Trophoblast cell (in vitro differentiated cells and primary cell): Measurements from ENCODE around the gene ZNF470.

ENCODE experiments used
- DNase-seq, 2 donors: peaks; one replicate each; pipeline ENCODE4 v3.0.0-alpha.2; 2016
- H2AFZ ChIP-seq: 2 replicates; pipeline ENCODE4 v1.6.1; 2013; ENCODE audit warnings: low read length, moderate library complexity, mild to moderate bottlenecking; ENCODE audit not compliant: insufficient read depth, poor library complexity
- H2AK5ac ChIP-seq: 2 replicates; pipeline ENCODE4 v1.6.1; 2013; ENCODE audit warnings: mild to moderate bottlenecking, low read length
- H2BK120ac ChIP-seq: 2 replicates; pipeline ENCODE4 v1.6.1; 2013; ENCODE audit warnings: low read length, mild to moderate bottlenecking, moderate library complexity; ENCODE audit not compliant: insufficient read depth, poor library complexity
- H2BK12ac ChIP-seq: 2 replicates; pipeline ENCODE4 v1.6.1; 2013; ENCODE audit warnings: mild to moderate bottlenecking, low read length, moderate library complexity
- H2BK5ac ChIP-seq: 2 replicates; pipeline ENCODE4 v1.6.1; 2013; ENCODE audit warnings: low read length, low read depth, moderate library complexity, mild to moderate bottlenecking; ENCODE audit not compliant: poor library complexity
- H3K14ac ChIP-seq: 2 replicates; pipeline ENCODE4 v1.6.1; 2013; ENCODE audit warnings: mild to moderate bottlenecking, low read length
- H3K18ac ChIP-seq: 2 replicates; pipeline ENCODE4 v1.6.1; 2013; ENCODE audit warnings: mild to moderate bottlenecking, low read length
- H3K23ac ChIP-seq: 2 replicates; pipeline ENCODE4 v1.6.1; 2013; ENCODE audit warnings: low read length
- H3K27ac ChIP-seq: 2 replicates; pipeline ENCODE4 v1.5.1; 2013; ENCODE audit warnings: low read depth, mild to moderate bottlenecking, inconsistent platforms, low read length, moderate library complexity
- H3K27me3 ChIP-seq: 2 replicates; pipeline ENCODE4 v1.6.1; 2013; ENCODE audit warnings: inconsistent platforms, mild to moderate bottlenecking, low read length, moderate library complexity; ENCODE audit not compliant: insufficient read depth
- H3K36me3 ChIP-seq, 2 experiments: 1 replicate in 1 of 2; 2 replicates in 1 of 2; pipeline ENCODE4 v1.6.1; 2013; ENCODE audit warnings: low read length in 2 of 2, mild to moderate bottlenecking in 2 of 2, moderate library complexity in 1 of 2; ENCODE audit not compliant: insufficient read depth in 2 of 2, control insufficient read depth in 1 of 2
- H3K4ac ChIP-seq: 2 replicates; pipeline ENCODE4 v1.6.1; 2013; ENCODE audit warnings: low read depth, mild to moderate bottlenecking, low read length, moderate library complexity
- H3K4me1 ChIP-seq, 2 experiments: 1 replicate in 1 of 2; 2 replicates in 1 of 2; pipeline ENCODE4 v1.6.1; 2013; ENCODE audit warnings: low read length in 2 of 2, mild to moderate bottlenecking in 2 of 2, moderate library complexity in 1 of 2; ENCODE audit not compliant: insufficient read depth in 2 of 2, control insufficient read depth in 1 of 2
- H3K4me2 ChIP-seq: 2 replicates; pipeline ENCODE4 v1.6.1; 2013; ENCODE audit warnings: inconsistent platforms, mild to moderate bottlenecking, low read length, moderate library complexity
- H3K4me3 ChIP-seq: 2 replicates; pipeline ENCODE4 v1.5.1; 2013; ENCODE audit warnings: mild to moderate bottlenecking, low read depth, low read length, inconsistent platforms
- H3K79me1 ChIP-seq: one replicate; pipeline ENCODE4 v1.6.1; 2013; ENCODE audit warnings: low read length
- H3K79me2 ChIP-seq: 2 replicates; pipeline ENCODE4 v1.6.1; 2013; ENCODE audit warnings: low read length, mild to moderate bottlenecking; ENCODE audit not compliant: control insufficient read depth, insufficient read depth, poor library complexity
- H3K9ac ChIP-seq: 2 replicates; pipeline ENCODE4 v1.6.1; 2013; ENCODE audit warnings: mild to moderate bottlenecking, low read length
- H3K9me3 ChIP-seq: 2 replicates; pipeline ENCODE4 v1.6.1; 2013; ENCODE audit warnings: low read depth, mild to moderate bottlenecking, control low read depth, inconsistent platforms, low read length; ENCODE audit not compliant: insufficient read depth
- H4K12ac ChIP-seq: 2 replicates; pipeline ENCODE4 v1.6.1; 2013; ENCODE audit warnings: low read depth, mild to moderate bottlenecking, low read length, moderate library complexity
- H4K8ac ChIP-seq: 2 replicates; pipeline ENCODE4 v1.6.1; 2013; ENCODE audit warnings: low read depth, mild to moderate bottlenecking, low read length, moderate library complexity
- H4K91ac ChIP-seq: one replicate; pipeline ENCODE4 v1.6.1; 2013; ENCODE audit warnings: low read depth, mild to moderate bottlenecking, low read length, moderate library complexity
- WGBS: extraction: QIAGEN DNeasy Blood & Tissue Kit; methylation state at CpG from one replicate; pipeline ENCODE4 v1.1.7; 2013; ENCODE audit warnings: missing lambda C conversion rate; ENCODE audit not compliant: insufficient read length, insufficient coverage; ENCODE audit errors: extremely low coverage; 5-methylcytosine and 5-hydroxymethylcytosine counted together

Gene ZNF470

GRCh38 chr19:56562766-56563165, 4.5 kb upstream of the ZNF470 start:
- peaks cover 7% of the 10 kb centered on the region for H3K79me1 ChIP-seq
- H3K4me2 ChIP-seq, result no peak overlapping the region
- DNase-seq, result no peak
- H3K14ac ChIP-seq, result no peak overlapping the region
- H2BK120ac ChIP-seq, result no peak overlapping the region
- peaks cover 0 to 4% of the 10 kb centered on the region in 2 experiments for H3K36me3 ChIP-seq
- peaks cover 6% of the 10 kb centered on the region for H3K79me2 ChIP-seq
- no peak overlapping the region for H4K12ac ChIP-seq
- no peak overlapping the region for H4K8ac ChIP-seq
- no peak overlapping the region for H2BK5ac ChIP-seq
- H3K27me3 ChIP-seq, result no peaks in the 10 kb centered on the region
- peaks cover 5% of the 10 kb centered on the region for H3K9me3 ChIP-seq
- H3K18ac ChIP-seq, result no peak overlapping the region
- H2BK12ac ChIP-seq, result no peak overlapping the region
- H2AFZ ChIP-seq, result no peak overlapping the region
- H2AK5ac ChIP-seq, result no peak overlapping the region
- H4K91ac ChIP-seq, result no peak overlapping the region
- peaks cover 0 to under 1% of the 10 kb centered on the region in 2 experiments for H3K4me1 ChIP-seq
- H3K23ac ChIP-seq, result no peak overlapping the region
- no peak overlapping the region for H3K9ac ChIP-seq
- H3K4me3 ChIP-seq, result no peak overlapping the region
- no CpG with 5 or more reads among the region's 2 CpGs for WGBS
- H3K27ac ChIP-seq, result no peak overlapping the region
- no peak overlapping the region for H3K4ac ChIP-seq

- Histone ChIP-seq H3K18ac (peak overlapping the region; percentile 2), H4K91ac (peak overlapping the region; percentile 8), H2BK120ac (no peak overlapping the region), H3K27me3 (no peaks in the 10 kb centered on the region), H2BK12ac (no peak overlapping the region), H3K14ac (peak overlapping the region; percentile 16), H4K12ac (peak overlapping the region; percentile 14), H3K4me3 (peak overlapping the region; percentile 87), H2BK5ac (no peak overlapping the region), H3K4me1 (peaks cover 5 to 6% of the 10 kb centered on the region in 2 experiments), H4K8ac (peak overlapping the region; percentile 82), H3K23ac (no peak overlapping the region), H3K79me1 (peaks cover 7% of the 10 kb centered on the region), H3K27ac (no peak overlapping the region), H3K9me3 (peaks cover 14% of the 10 kb centered on the region), H2AK5ac (no peak overlapping the region), H3K79me2 (peaks cover 9% of the 10 kb centered on the region), H2AFZ (peak overlapping the region; percentile 92), H3K4me2 (peak overlapping the region; percentile 69), H3K36me3 (peaks cover 5 to 14% of the 10 kb centered on the region in 2 experiments), H3K9ac (peak overlapping the region; percentile 82), H3K4ac (no peak overlapping the region)
- DNase-seq, result peak; percentile 0 to 44
- no CpG with 5 or more reads among the region's 23 CpGs for WGBS
Observed at GRCh38 chr19:56566904-56567273, 379 bp upstream of the ZNF470 start.

- H3K79me1 ChIP-seq, result peaks cover under 1% of the 10 kb centered on the region
- H3K27me3 ChIP-seq, result no peaks in the 10 kb centered on the region
- H3K27ac ChIP-seq, result no peak overlapping the region
- no peak overlapping the region for H3K4me2 ChIP-seq
- no peak overlapping the region for H3K9ac ChIP-seq
- H3K4me3 ChIP-seq, result no peak overlapping the region
- H3K4me1 ChIP-seq, result peaks cover 5 to 6% of the 10 kb centered on the region in 2 experiments
- H4K91ac ChIP-seq, result no peak overlapping the region
- no peak overlapping the region for H3K23ac ChIP-seq
- H3K14ac ChIP-seq, result no peak overlapping the region
- peaks cover 4% of the 10 kb centered on the region for H3K79me2 ChIP-seq
- H2BK12ac ChIP-seq, result no peak overlapping the region
- no peak overlapping the region for H4K12ac ChIP-seq
- H3K36me3 ChIP-seq, result peaks cover 2 to 16% of the 10 kb centered on the region in 2 experiments
- no peak overlapping the region for H4K8ac ChIP-seq
- no peak overlapping the region for H2BK5ac ChIP-seq
- H2BK120ac ChIP-seq, result no peak overlapping the region
- H3K9me3 ChIP-seq, result peaks cover 12% of the 10 kb centered on the region
- DNase-seq, result no peak
- H2AK5ac ChIP-seq, result no peak overlapping the region
- no CpG with 5 or more reads among the region's 2 CpGs for WGBS
- H2AFZ ChIP-seq, result no peak overlapping the region
- H3K4ac ChIP-seq, result no peak overlapping the region
- H3K18ac ChIP-seq, result no peak overlapping the region
Observed at GRCh38 chr19:56572589-56572988, 5.3 kb downstream of the ZNF470 start.

- Histone ChIP-seq H3K27ac (no peak overlapping the region), H2BK120ac (no peak overlapping the region), H3K18ac (no peak overlapping the region), H3K4ac (no peak overlapping the region), H3K14ac (no peak overlapping the region), H4K8ac (no peak overlapping the region), H3K23ac (no peak overlapping the region), H4K91ac (no peak overlapping the region), H3K27me3 (no peaks in the 10 kb centered on the region), H3K4me2 (no peak overlapping the region), H3K79me2 (no peaks in the 10 kb centered on the region), H3K36me3 (peaks cover 2 to 20% of the 10 kb centered on the region in 2 experiments), H2BK12ac (no peak overlapping the region), H2AK5ac (no peak overlapping the region), H3K9ac (no peak overlapping the region), H3K4me1 (no peaks in the 10 kb centered on the region), H3K79me1 (no peaks in the 10 kb centered on the region), H3K9me3 (peaks cover 16% of the 10 kb centered on the region), H3K4me3 (no peak overlapping the region), H4K12ac (no peak overlapping the region), H2BK5ac (no peak overlapping the region), H2AFZ (no peak overlapping the region)
- WGBS, result no CpG with 5 or more reads among the region's 3 CpGs
- no peak for DNase-seq
Observed at GRCh38 chr19:56573914-56574313, 6.6 kb downstream of the ZNF470 start.
